PFSK-1 (cell line): Measurements from ENCODE around the gene SPEG.

Experiments
- POLR2AphosphoS5 ChIP-seq: IDR thresholded peaks from 2 replicates; pipeline ENCODE4 v1.6.1; 2012; ENCODE audit warnings: low read depth, mild to moderate bottlenecking, control low read depth, low read length, moderate library complexity
- REST ChIP-seq, 2 experiments: IDR thresholded peaks; 2 replicates each; pipeline versions ENCODE4 v1.6.1 to v1.8.0; 2011 to 2012; ENCODE audit warnings: low read depth in 2 of 2, low read length in 2 of 2, control low read depth in 1 of 2, inconsistent platforms in 1 of 2, mild to moderate bottlenecking in 1 of 2, moderate library complexity in 1 of 2; ENCODE audit not compliant: insufficient read depth in 1 of 2

GRCh38 chr2:219400562-219400961 lies 34.1 kb upstream of the SPEG start:
- TF ChIP-seq POLR2AphosphoS5 (no peak), REST (IDR thresholded peaks at IDR 0.05; ENCODE audit: insufficient read depth in 1 of 2, low read depth in 2 of 2, low read length in 2 of 2) (no peak)
